GM23248 (cell line): ENCODE measurements around the gene EXOSC6. TPM values are rescaled to one million over a fixed set of nuclear protein-coding genes. Genes with fewer than 3 reads are reported as not detected.
A peak's percentile ranks its signal among the peaks of the same experiment; 100 is the strongest.
"Not testable (repeated sequence)": the region's sequence is repeated elsewhere in the genome, so short reads cannot be mapped to it uniquely, and the experiment has no call there.

Experiments used
- DNase-seq: peaks from one replicate; pipeline ENCODE4 v3.0.0-alpha.2; 2015
- H2AFZ ChIP-seq: fragments of 200-600 bp; sonication (generic); 2 replicates; pipeline ENCODE4 v1.6.1; 2016; ENCODE audit warnings: antibody characterized with exemption
- H3F3A ChIP-seq: fragments of 200-600 bp; sonication (generic); 2 replicates; pipeline ENCODE4 v1.6.1; 2016; ENCODE audit warnings: mild to moderate bottlenecking, antibody characterized with exemption, mixed run types; ENCODE audit not compliant: insufficient read depth
- H3K27ac ChIP-seq: fragments of 200-600 bp; sonication (generic); 2 replicates; pipeline ENCODE4 v1.5.1; 2016; ENCODE audit warnings: mild to moderate bottlenecking
- H3K27me3 ChIP-seq: fragments of 200-600 bp; sonication (generic); replicated peaks from 2 replicates; pipeline ENCODE4 v1.6.1; 2016; ENCODE audit warnings: mild to moderate bottlenecking; ENCODE audit not compliant: insufficient read depth
- H3K36me3 ChIP-seq: fragments of 200-600 bp; sonication (generic); 2 replicates; pipeline ENCODE4 v1.6.1; 2016; ENCODE audit warnings: low read depth, mild to moderate bottlenecking
- H3K4me1 ChIP-seq: fragments of 200-600 bp; sonication (generic); 2 replicates; pipeline ENCODE4 v1.6.1; 2016; ENCODE audit warnings: mild to moderate bottlenecking; ENCODE audit not compliant: insufficient read depth
- H3K4me2 ChIP-seq: fragments of 200-600 bp; sonication (generic); one replicate; pipeline ENCODE4 v1.6.1; 2016; ENCODE audit warnings: mild to moderate bottlenecking; ENCODE audit not compliant: unreplicated experiment
- H3K4me3 ChIP-seq: fragments of 200-600 bp; sonication (generic); 2 replicates; pipeline ENCODE4 v1.5.1; 2016; ENCODE audit warnings: mild to moderate bottlenecking
- H3K79me2 ChIP-seq: fragments of 200-600 bp; sonication (generic); 2 replicates; pipeline ENCODE4 v1.6.1; 2016; ENCODE audit warnings: mild to moderate bottlenecking; ENCODE audit not compliant: insufficient read depth
- H3K9ac ChIP-seq: fragments of 200-600 bp; sonication (generic); 2 replicates; pipeline ENCODE4 v1.6.1; 2016; ENCODE audit warnings: mild to moderate bottlenecking
- H3K9me2 ChIP-seq: fragments of 200-600 bp; sonication (generic); 2 replicates; pipeline ENCODE4 v1.6.1; 2016; ENCODE audit warnings: mixed run types, mild to moderate bottlenecking, moderate library complexity; ENCODE audit not compliant: insufficient read depth
- H3K9me3 ChIP-seq: fragments of 200-600 bp; sonication (generic); one replicate; pipeline ENCODE4 v1.6.1; 2017; ENCODE audit warnings: low read depth
- H4K20me1 ChIP-seq: fragments of 200-600 bp; sonication (generic); 2 replicates; pipeline ENCODE4 v1.6.0; 2016; ENCODE audit not compliant: insufficient read depth
- EZH2 ChIP-seq: fragments of 200-600 bp; sonication (generic); IDR thresholded peaks from 2 replicates; pipeline ENCODE4 v1.6.1; 2018; ENCODE audit warnings: antibody characterized with exemption, mild to moderate bottlenecking; ENCODE audit not compliant: insufficient read depth, poor library complexity, severe bottlenecking
- EZH2phosphoT487 ChIP-seq: fragments of 200-600 bp; sonication (generic); IDR thresholded peaks from 2 replicates; pipeline ENCODE4 v1.6.1; 2018; ENCODE audit warnings: antibody characterized with exemption, moderate library complexity, mild to moderate bottlenecking, low read depth; ENCODE audit not compliant: insufficient read depth
- WGBS, 2 experiments: methylation state at CpG; one replicate each; pipeline ENCODE4 v1.1.6; 2015 to 2017; ENCODE audit warnings: low lambda C conversion rate in 2 of 2, low coverage in 1 of 2; ENCODE audit errors: missing lambda C conversion rate in 2 of 2; 5-methylcytosine and 5-hydroxymethylcytosine counted together
- in situ Hi-C: fragments of 300-500 bp; cut with MboI; formaldehyde crosslinking; loops from 2 replicates; pipeline ENCODE4 v1.15.0; 2020
- polyA plus RNA-seq: library from polyadenylated mRNA; unstranded; fragments of >200 nt; fragmentation: Nextera tagmentation; extraction: Ambion mirVana; gene quantifications from 2 replicates; pipeline ENCODE4 v1.2.1, GENCODE V29; 2016
- total RNA-seq: library from RNA; depleted of rRNA; stranded (reverse); fragments of >200 nt; shearing (Covaris generic); gene quantifications from 2 replicates; pipeline ENCODE4 v1.2.3, GENCODE V29; 2014

The EXOSC6 gene
- total and polyA plus RNA-seq, 2 experiments from 2014 or later, result 25.3 to 33.6 TPM

GRCh38 chr16:70267516-70267915, 15.8 kb upstream of the EXOSC6 start:
- H3K79me2 ChIP-seq, result peaks cover 86% of the 10 kb centered on the region
- no peaks in the 10 kb centered on the region for H3K4me1 ChIP-seq
- H3K9me2 ChIP-seq, result no peaks in the 10 kb centered on the region
- H2AFZ ChIP-seq, result no peak overlapping the region
- H3K36me3 ChIP-seq, result peaks cover 91% of the 10 kb centered on the region
- in situ Hi-C loops, result no loop called here
- no peak overlapping the region for H3K9ac ChIP-seq
- 27 to 34% methylated on average over 6 of the region's 6 CpGs for WGBS, 2 experiments
- no peak overlapping the region for H3K4me2 ChIP-seq
- peak; percentile 66 for DNase-seq
- no peaks in the 10 kb centered on the region for H3K27me3 ChIP-seq
- H3K9me3 ChIP-seq, result no peaks in the 10 kb centered on the region
- H3K4me3 ChIP-seq, result no peak overlapping the region
- H3F3A ChIP-seq, result no peaks in the 10 kb centered on the region
- no peaks in the 10 kb centered on the region for H4K20me1 ChIP-seq
- TF ChIP-seq EZH2, result no peak
- TF ChIP-seq EZH2phosphoT487, result no peak
- no peak overlapping the region for H3K27ac ChIP-seq

- H3K27ac ChIP-seq, in situ Hi-C loops: not testable (repeated sequence)
- peaks cover 73% of the 10 kb centered on the region for H3K36me3 ChIP-seq
These were observed 8.2 kb upstream of the EXOSC6 start for GRCh38 chr16:70259903-70260302.

GRCh38 chr16:70258946-70259345, 7.2 kb upstream of the EXOSC6 start:
- no peak for TF ChIP-seq EZH2phosphoT487
- TF ChIP-seq EZH2, result no peak

More at GRCh38 chr16:70259903-70260302, 8.2 kb upstream of the EXOSC6 start:
- WGBS, 2 experiments, result 96% methylated on average over 4 to 6 of the region's 6 CpGs
- H3K4me1 ChIP-seq, H2AFZ ChIP-seq, H3K4me3 ChIP-seq, H3K4me2 ChIP-seq, H3K9me2 ChIP-seq, H3K9me3 ChIP-seq, DNase-seq, H3K27me3 ChIP-seq, H4K20me1 ChIP-seq, H3K9ac ChIP-seq: not testable (repeated sequence)
- Histone ChIP-seq H3F3A (peaks cover 38% of the 10 kb centered on the region), H3K79me2 (peaks cover 64% of the 10 kb centered on the region)

GRCh38 chr16:70258065-70258464, 6.3 kb upstream of the EXOSC6 start:
- H3K9me3 ChIP-seq, result no peaks in the 10 kb centered on the region
- WGBS, 2 experiments, result 94 to 97% methylated on average over 14 of the region's 14 CpGs
- H3K9ac ChIP-seq, result no peak overlapping the region
- H3K36me3 ChIP-seq, result peaks cover 61% of the 10 kb centered on the region
- TF ChIP-seq EZH2 (no peak), EZH2phosphoT487 (no peak)
- no peaks in the 10 kb centered on the region for H4K20me1 ChIP-seq
- no peaks in the 10 kb centered on the region for H3K4me1 ChIP-seq
- in situ Hi-C loops, result no loop called here
- no peak overlapping the region for H2AFZ ChIP-seq
- no peak overlapping the region for H3K27ac ChIP-seq
- no peaks in the 10 kb centered on the region for H3K27me3 ChIP-seq
- peaks cover 50% of the 10 kb centered on the region for H3K79me2 ChIP-seq
- DNase-seq, result no peak
- H3K4me2 ChIP-seq, result no peak overlapping the region
- H3K4me3 ChIP-seq, result no peak overlapping the region
- peaks cover 56% of the 10 kb centered on the region for H3F3A ChIP-seq
- no peaks in the 10 kb centered on the region for H3K9me2 ChIP-seq

More at GRCh38 chr16:70258946-70259345, 7.2 kb upstream of the EXOSC6 start:
- no peaks in the 10 kb centered on the region for H3K4me1 ChIP-seq
- DNase-seq, result no peak
- no peak overlapping the region for H3K4me3 ChIP-seq
- no peaks in the 10 kb centered on the region for H3K27me3 ChIP-seq
- H3K4me2 ChIP-seq, result no peak overlapping the region
- H3K79me2 ChIP-seq, result peaks cover 56% of the 10 kb centered on the region
- no peak overlapping the region for H2AFZ ChIP-seq
- WGBS, 2 experiments, result 89 to 94% methylated on average over 10 of the region's 10 CpGs
- peaks cover 47% of the 10 kb centered on the region for H3F3A ChIP-seq
- H3K36me3 ChIP-seq, result peaks cover 70% of the 10 kb centered on the region
- H3K9me2 ChIP-seq, result no peaks in the 10 kb centered on the region
- no peaks in the 10 kb centered on the region for H3K9me3 ChIP-seq
- H3K27ac ChIP-seq, result no peak overlapping the region
- in situ Hi-C loops, result no loop called here
- H3K9ac ChIP-seq, result no peak overlapping the region
- no peaks in the 10 kb centered on the region for H4K20me1 ChIP-seq

GRCh38 chr16:70257391-70257790, 5.7 kb upstream of the EXOSC6 start:
- H3K9me3 ChIP-seq, result no peaks in the 10 kb centered on the region

More at GRCh38 chr16:70257391-70257790, 5.7 kb upstream of the EXOSC6 start:
- 76 to 83% methylated on average over 4 of the region's 4 CpGs for WGBS, 2 experiments
- Histone ChIP-seq H3K27me3 (no peaks in the 10 kb centered on the region), H4K20me1 (0 out of 2 replicates have a peak, but pooled peaks cover under 1% of the 10 kb centered on the region), H2AFZ (no peak overlapping the region), H3F3A (peaks cover 63% of the 10 kb centered on the region), H3K27ac (no peak overlapping the region), H3K4me1 (no peaks in the 10 kb centered on the region), H3K36me3 (peaks cover 63% of the 10 kb centered on the region), H3K4me3 (no peak overlapping the region), H3K4me2 (no peak overlapping the region), H3K9me2 (no peaks in the 10 kb centered on the region), H3K79me2 (peaks cover 46% of the 10 kb centered on the region), H3K9ac (no peak overlapping the region)
- DNase-seq, result no peak
- no peak for TF ChIP-seq EZH2phosphoT487
- in situ Hi-C loops, result no loop called here
